HepG2 (cell line): ENCODE data around the gene ZNF513. TPM values are rescaled to one million over a fixed set of nuclear protein-coding genes. Genes with fewer than 3 reads are reported as not detected.

Experiments used
- ATAC-seq: fragments of 200-7000 bp; cut with Tn5 transposase; 3 replicates; pipeline ENCODE4 v1.9.1; 2020; ENCODE audit warnings: mild to moderate bottlenecking, moderate library complexity
- BruUV-seq: library from RNA; stranded (reverse); fragments of 400-500 nt; replicated peaks from 2 replicates; lab custom pipeline; 2021; lab: Mats Ljungman, UMichigan
- CTCF ChIA-PET: fragments of 300-600 bp; formaldehyde crosslinking; extraction: SDS; loops from one replicate; lab custom pipeline; 2021; ENCODE audit warnings: low total read pairs, inconsistent platforms, low intra/inter-chr PET ratio; lab: Yijun Ruan, JAX
- POLR2A ChIA-PET: fragments of 350-600 bp; sonication (Branson Sonifier 250); formaldehyde crosslinking; loops from one replicate; lab custom pipeline; 2020; ENCODE audit warnings: antibody characterized with exemption, inconsistent platforms; lab: Yijun Ruan, JAX
- DNase-seq: peaks from one replicate; pipeline ENCODE4 v3.0.0-alpha.2; 2015; ENCODE audit warnings: low spot score
- FAIRE-seq: peaks from 3 replicates; lab custom pipeline; 2011; peaks lifted over from hg19 to GRCh38; lab: Jason Lieb, UNC
- H2AFZ ChIP-seq: one replicate; pipeline ENCODE4 v1.6.1; 2011; ENCODE audit warnings: low read length, inconsistent platforms
- H3K27ac ChIP-seq: fragments of 300-600 bp; 3 replicates; pipeline ENCODE4 v1.8.0; 2011; ENCODE audit warnings: mixed run types, mild to moderate bottlenecking, mixed read lengths, low read length, inconsistent platforms; ENCODE audit not compliant: insufficient read depth; ENCODE audit errors: extremely low read length
- H3K27me3 ChIP-seq, 2 experiments: fragments of 200-600 bp in 1 of 2; 2 replicates in 1 of 2; 3 replicates in 1 of 2; pipeline versions ENCODE4 v1.6.0 to v1.8.0; 2011; ENCODE audit warnings: low read length in 2 of 2, mild to moderate bottlenecking in 2 of 2, moderate library complexity in 2 of 2, inconsistent platforms in 1 of 2; ENCODE audit not compliant: insufficient read depth in 2 of 2, control insufficient read depth in 1 of 2
- H3K36me3 ChIP-seq, 2 experiments: fragments of 200-600 bp in 1 of 2; replicated peaks in 1 of 2; 2 replicates in 1 of 2; 3 replicates in 1 of 2; pipeline versions ENCODE4 v1.5.1 to v1.8.0; 2011; ENCODE audit warnings: low read length in 2 of 2, inconsistent platforms in 1 of 2; ENCODE audit not compliant: insufficient read depth in 2 of 2, control insufficient read depth in 1 of 2
- H3K4me1 ChIP-seq: 2 replicates; pipeline ENCODE4 v1.5.1; 2012; ENCODE audit warnings: low read length, inconsistent platforms; ENCODE audit not compliant: insufficient read depth
- H3K4me2 ChIP-seq: 2 replicates; pipeline ENCODE4 v1.6.0; 2011; ENCODE audit warnings: low read depth, low read length, inconsistent platforms
- H3K4me3 ChIP-seq, 3 experiments: fragments of 200-600 bp in 1 of 3; sonication (generic), shearing (Covaris generic) in 1 of 3; replicated peaks in 1 of 3; 2 replicates each; pipeline ENCODE4 v1.5.1; 2011 to 2016; ENCODE audit warnings: low read length in 3 of 3, inconsistent platforms in 2 of 3, low read depth in 2 of 3, mild to moderate bottlenecking in 2 of 3, control low read depth in 1 of 3, mixed read lengths in 1 of 3; ENCODE audit not compliant: insufficient read depth in 1 of 3
- H3K79me2 ChIP-seq: one replicate; pipeline ENCODE4 v1.6.1; 2011; ENCODE audit warnings: low read length, inconsistent platforms; ENCODE audit not compliant: insufficient read depth
- H3K9ac ChIP-seq: 2 replicates; pipeline ENCODE4 v1.6.0; 2011; ENCODE audit warnings: mild to moderate bottlenecking, low read depth, low read length, inconsistent platforms; ENCODE audit not compliant: insufficient read depth
- H3K9me3 ChIP-seq: 2 replicates; pipeline ENCODE4 v1.5.1; 2012; ENCODE audit warnings: mild to moderate bottlenecking, low read length
- H4K20me1 ChIP-seq: 2 replicates; pipeline ENCODE4 v1.6.0; 2011; ENCODE audit warnings: inconsistent platforms, mild to moderate bottlenecking, low read length, moderate library complexity; ENCODE audit not compliant: insufficient read depth
- CBX2 ChIP-seq, 2 experiments: fragments of 200-600 bp in 1 of 2; sonication (generic); formaldehyde crosslinking in 1 of 2; IDR thresholded peaks; 2 replicates each; pipeline versions ENCODE4 v1.7.0 to v1.8.1; 2018 to 2022; ENCODE audit warnings: low read depth in 2 of 2, low read length in 1 of 2, mild to moderate bottlenecking in 1 of 2, missing genetic modification reagents in 1 of 2
- EZH2 ChIP-seq: conservative IDR thresholded peaks from 2 replicates; pipeline ENCODE4 v1.6.1; 2012; ENCODE audit warnings: mild to moderate bottlenecking, low read depth, low read length, moderate library complexity
- IRX3 ChIP-seq: sonication (generic); formaldehyde crosslinking; IDR thresholded peaks from 2 replicates; pipeline ENCODE4 v1.8.1; 2023; ENCODE audit warnings: mild to moderate bottlenecking, low read depth, missing genetic modification reagents, borderline replicate concordance
- ISL2 ChIP-seq: sonication (generic); formaldehyde crosslinking; IDR thresholded peaks from 2 replicates; pipeline ENCODE4 v1.5.0; 2020; ENCODE audit warnings: missing genetic modification reagents
- MIXL1 ChIP-seq: IDR thresholded peaks from 2 replicates; pipeline ENCODE4 v1.6.1; 2016
- NR2F1 ChIP-seq, 2 experiments: fragments of 450-650 bp in 1 of 2; formaldehyde crosslinking in 1 of 2; IDR thresholded peaks; 2 replicates each; pipeline versions ENCODE4 v1.5.0 to v1.6.1; 2016 to 2020; ENCODE audit warnings: mild to moderate bottlenecking in 1 of 2, missing compliant biosample characterization in 1 of 2, missing genetic modification reagents in 1 of 2, moderate library complexity in 1 of 2
- ONECUT2 ChIP-seq: sonication (generic); formaldehyde crosslinking; IDR thresholded peaks from 2 replicates; pipeline ENCODE4 v1.4.0; 2020; ENCODE audit warnings: missing genetic modification reagents
- POLR2A ChIP-seq, 2 experiments: IDR thresholded peaks; 2 replicates each; pipeline ENCODE4 v1.6.1; 2011; ENCODE audit warnings: low read depth in 2 of 2, low read length in 2 of 2, mild to moderate bottlenecking in 1 of 2, moderate library complexity in 1 of 2; ENCODE audit not compliant: insufficient read depth in 1 of 2
- RNF2 ChIP-seq: fragments of 450-650 bp; conservative IDR thresholded peaks from 2 replicates; pipeline ENCODE4 v1.6.1; 2016; ENCODE audit warnings: low read depth
- SAFB2 ChIP-seq: sonication (generic); formaldehyde crosslinking; IDR thresholded peaks from 2 replicates; pipeline ENCODE4 v1.5.1; 2020; ENCODE audit warnings: missing genetic modification reagents, low read depth, mild to moderate bottlenecking, borderline replicate concordance
- ZFP90 ChIP-seq: sonication (generic); formaldehyde crosslinking; IDR thresholded peaks from 2 replicates; pipeline ENCODE4 v1.8.0; 2022; ENCODE audit warnings: missing genetic modification reagents, mild to moderate bottlenecking, inconsistent platforms, borderline replicate concordance
- ZNF441 ChIP-seq: sonication (generic); formaldehyde crosslinking; IDR thresholded peaks from 2 replicates; pipeline ENCODE4 v1.7.0; 2021; ENCODE audit warnings: missing genetic modification reagents, borderline replicate concordance
- WGBS: methylation state at CpG from one replicate; pipeline ENCODE4 v1.1.6; 2017; ENCODE audit warnings: low lambda C conversion rate; 5-methylcytosine and 5-hydroxymethylcytosine counted together
- in situ Hi-C: cut with HindIII; loops from 2 replicates; pipeline ENCODE4 v1.10.0; 2017; ENCODE audit warnings: low pct_unique_long_range_greater_than_20kb; ENCODE audit not compliant: extremely low pct_ligation_motif_present
- intact Hi-C: fragments of 100-400 bp; cut with micrococcal nuclease; formaldehyde crosslinking; loops from one replicate; pipeline ENCODE4 v1.10.0; 2022; ENCODE audit not compliant: unreplicated experiment
- polyA plus RNA-seq, 8 experiments: library from polyadenylated mRNA; depleted of rRNA in 3 of 8; stranded (reverse) in 7 of 8; unstranded in 1 of 8; fragments of >200 nt; fragmentation: Illumina TruSeq in 4 of 8; extraction: Trizol in 4 of 8; gene quantifications; 2 replicates each; pipeline versions ENCODE4 v1.2.1 to v1.2.3, GENCODE V29; 2011 to 2016; ENCODE audit warnings: low read depth in 4 of 8, missing spikeins in 1 of 8, mixed read lengths in 1 of 8; ENCODE audit not compliant: insufficient read depth in 1 of 8
- total RNA-seq, 5 experiments: library from RNA; depleted of rRNA; stranded (reverse); fragments of >200 nt; fragmentation: Illumina TruSeq; extraction: Trizol; gene quantifications; 2 replicates each; pipeline ENCODE4 v1.2.3, GENCODE V29; 2016; ENCODE audit warnings: low read depth in 1 of 5
- TF ChIP-seq, protein P1 (sequence below): sonication (generic); formaldehyde crosslinking; IDR thresholded peaks from 2 replicates; pipeline ENCODE4 v1.4.0; 2020; ENCODE audit warnings: mild to moderate bottlenecking, missing genetic modification reagents
- TF ChIP-seq, protein P2 (sequence below): sonication (generic); formaldehyde crosslinking; IDR thresholded peaks from 2 replicates; pipeline ENCODE4 v1.8.0; 2022; ENCODE audit warnings: mild to moderate bottlenecking, missing genetic modification reagents, moderate library complexity
- TF ChIP-seq, protein P3 (sequence below): sonication (generic); formaldehyde crosslinking; IDR thresholded peaks from 2 replicates; pipeline ENCODE4 v1.4.0; 2020; ENCODE audit warnings: missing genetic modification reagents

The ZNF513 gene
- total and polyA plus RNA-seq, 2 of the 13 experiments (the other 11 are each of a cell fraction or from before 2014, with no cell fraction given), result 4.9 to 6.3 TPM

DNA sequence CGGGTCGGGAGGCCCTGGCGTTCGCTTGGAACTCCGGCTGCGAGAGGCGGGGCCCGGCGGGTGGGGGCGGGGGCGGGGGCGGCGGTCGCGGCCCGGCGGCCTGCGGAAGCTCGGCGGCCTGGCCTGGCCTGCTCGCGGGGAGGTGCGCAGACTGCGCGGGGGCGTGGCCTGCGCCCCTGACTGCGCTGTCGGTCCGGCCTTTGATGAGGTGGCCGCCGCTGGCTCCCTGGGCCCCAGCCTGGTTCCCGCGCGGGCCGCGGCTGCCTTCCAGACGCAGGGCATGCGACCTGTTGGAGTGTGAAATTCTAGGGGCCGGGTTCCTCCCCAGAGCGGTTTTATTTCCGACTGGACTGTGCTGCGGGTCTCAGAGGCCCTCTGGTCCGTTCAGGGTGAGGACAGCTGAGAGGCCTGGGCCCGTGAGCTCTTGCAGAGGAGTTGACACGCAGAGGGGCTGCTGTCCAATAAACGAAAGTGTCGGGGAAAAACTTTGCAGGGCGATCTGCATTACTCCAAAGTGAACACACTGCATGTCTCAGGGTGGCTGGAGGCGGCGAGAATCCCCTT is 48.5 kb upstream of the ZNF513 start (continued):
- TF ChIP-seq IRX3 (CRISPR knock-in tag) (no peak), MIXL1 (CRISPR knock-in tag) (no peak), NR2F1 (CRISPR knock-in tag; IDR thresholded peaks at IDR 0.05) (peak in 1 of 2 experiments; percentile 50; a peak in 2 of 4 replicates)
- TF ChIP-seq, all 625 proteins: peak for 209

DNA sequence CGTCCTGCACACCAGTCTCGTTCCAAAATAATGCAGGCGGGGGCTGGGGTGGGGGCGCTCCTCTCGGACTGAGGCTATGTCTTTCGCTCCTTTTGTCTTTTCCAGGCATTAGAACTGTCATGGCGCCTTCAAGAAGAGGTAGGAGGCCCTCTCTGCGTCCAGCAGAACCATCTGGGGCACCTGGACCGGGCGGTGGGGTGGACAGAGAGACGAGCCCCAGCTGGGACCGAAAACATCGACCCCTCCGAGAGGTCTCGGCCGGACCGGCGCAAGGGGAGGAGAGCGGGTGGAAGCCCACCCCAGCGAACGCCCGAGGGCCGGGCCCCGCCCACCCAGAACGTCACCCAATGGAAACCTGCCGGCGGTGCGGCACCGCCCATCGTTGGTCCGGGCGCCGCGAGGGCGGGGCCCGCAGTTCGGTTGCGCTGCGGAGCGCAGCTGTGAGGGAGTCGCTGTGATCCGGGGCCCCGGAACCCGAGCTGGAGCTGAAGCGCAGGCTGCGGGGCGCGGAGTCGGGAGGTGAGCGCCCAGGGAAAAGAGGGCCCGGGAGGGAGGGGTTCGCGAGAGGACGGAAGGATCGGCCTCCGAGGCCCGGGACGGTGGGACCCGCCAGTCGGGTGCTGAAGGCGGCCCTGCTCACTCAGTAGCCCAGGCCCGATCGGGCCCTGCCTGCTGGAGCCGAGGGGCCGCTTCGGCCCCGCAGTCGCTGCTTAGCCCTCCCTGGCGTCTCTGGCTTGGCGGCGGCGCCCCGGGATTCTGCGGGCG is 47.9 kb upstream of the ZNF513 start, which contains the start of gene NRBP1:
NRBP1 (plus strand) TSS at position 419 of the 765 bp plus-strand sequence. CDS start 4,643 bp downstream, outside the sequence.
- FAIRE-seq (peak; percentile 64), ATAC-seq (peak; percentile 90), DNase-seq (peak; percentile 91)
- H3K27ac ChIP-seq, result peak within 1 kb of the TSS; percentile 99
- CTCF ChIA-PET, result interaction anchor here (4.8 kb wide), 1 partner anchor 20 kb away, joined by 29 read pairs; the partner anchor contains the start of gene PPM1G
- peak within 1 kb of the TSS; percentile 4 for H2AFZ ChIP-seq
- peaks cover 3 to 8% of the 10 kb centered on the region in 2 experiments for H3K36me3 ChIP-seq
- H4K20me1 ChIP-seq, result peaks cover 29% of the 10 kb centered on the region
- peaks cover 39% of the 10 kb centered on the region for H3K79me2 ChIP-seq
- in situ Hi-C loops (no loop called here), intact Hi-C loops (loop anchor here (1.0 kb wide), 1 partner anchor 19 kb away; the partner anchor contains the start of gene PPM1G)
- peak within 1 kb of the TSS; percentile 86 to 100 (median 100) for H3K4me3 ChIP-seq
- H3K27me3 ChIP-seq, result no peaks in the 10 kb centered on the region; a peak in 1 of 5 replicates
- no TSS peak for BruUV-seq
- H3K9me3 ChIP-seq, result no peaks in the 10 kb centered on the region
- H3K4me1 ChIP-seq, result peaks cover 58% of the 10 kb centered on the region
- peak within 1 kb of the TSS; percentile 89 for H3K4me2 ChIP-seq
- POLR2A ChIA-PET, result interaction anchor here (0.8 to 5.3 kb wide), 30 partner anchors 11 to 378 kb away, joined by 3 to 133 read pairs (median 5); partner anchors contain the start of genes AGBL5, ATRAID, CCDC121 and EIF2B4
- peak within 1 kb of the TSS; percentile 100 for H3K9ac ChIP-seq
- 1% methylated on average over 50 of the region's 75 CpGs for WGBS
- TF ChIP-seq ZNF441 (CRISPR knock-in tag) (no peak; the same call in none of the 2 replicates), ZFP90 (CRISPR knock-in tag) (peak; percentile 22; the same call in 1 of the 2 replicates), SAFB2 (CRISPR knock-in tag) (peak; percentile 89), ONECUT2 (CRISPR knock-in tag) (no peak), RNF2 (peak; percentile 31; the same call in 1 of the 2 replicates), CBX2 (IDR thresholded peaks at IDR 0.05; ENCODE audit: low read depth, low read length) (no peak), CBX2 (CRISPR knock-in tag; IDR thresholded peaks at IDR 0.05; ENCODE audit: low read depth) (no peak), EZH2 (no peak), POLR2A (IDR thresholded peaks at IDR 0.05; ENCODE audit: insufficient read depth in 1 of 2, low read depth in 2 of 2, low read length in 2 of 2) (peak; percentile 93 to 94), ISL2 (CRISPR knock-in tag) (peak; percentile 81)
- TF ChIP-seq, protein P1, sequence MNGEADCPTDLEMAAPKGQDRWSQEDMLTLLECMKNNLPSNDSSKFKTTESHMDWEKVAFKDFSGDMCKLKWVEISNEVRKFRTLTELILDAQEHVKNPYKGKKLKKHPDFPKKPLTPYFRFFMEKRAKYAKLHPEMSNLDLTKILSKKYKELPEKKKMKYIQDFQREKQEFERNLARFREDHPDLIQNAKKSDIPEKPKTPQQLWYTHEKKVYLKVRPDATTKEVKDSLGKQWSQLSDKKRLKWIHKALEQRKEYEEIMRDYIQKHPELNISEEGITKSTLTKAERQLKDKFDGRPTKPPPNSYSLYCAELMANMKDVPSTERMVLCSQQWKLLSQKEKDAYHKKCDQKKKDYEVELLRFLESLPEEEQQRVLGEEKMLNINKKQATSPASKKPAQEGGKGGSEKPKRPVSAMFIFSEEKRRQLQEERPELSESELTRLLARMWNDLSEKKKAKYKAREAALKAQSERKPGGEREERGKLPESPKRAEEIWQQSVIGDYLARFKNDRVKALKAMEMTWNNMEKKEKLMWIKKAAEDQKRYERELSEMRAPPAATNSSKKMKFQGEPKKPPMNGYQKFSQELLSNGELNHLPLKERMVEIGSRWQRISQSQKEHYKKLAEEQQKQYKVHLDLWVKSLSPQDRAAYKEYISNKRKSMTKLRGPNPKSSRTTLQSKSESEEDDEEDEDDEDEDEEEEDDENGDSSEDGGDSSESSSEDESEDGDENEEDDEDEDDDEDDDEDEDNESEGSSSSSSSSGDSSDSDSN (CRISPR knock-in tag), result peak; percentile 94
- TF ChIP-seq, protein P2, sequence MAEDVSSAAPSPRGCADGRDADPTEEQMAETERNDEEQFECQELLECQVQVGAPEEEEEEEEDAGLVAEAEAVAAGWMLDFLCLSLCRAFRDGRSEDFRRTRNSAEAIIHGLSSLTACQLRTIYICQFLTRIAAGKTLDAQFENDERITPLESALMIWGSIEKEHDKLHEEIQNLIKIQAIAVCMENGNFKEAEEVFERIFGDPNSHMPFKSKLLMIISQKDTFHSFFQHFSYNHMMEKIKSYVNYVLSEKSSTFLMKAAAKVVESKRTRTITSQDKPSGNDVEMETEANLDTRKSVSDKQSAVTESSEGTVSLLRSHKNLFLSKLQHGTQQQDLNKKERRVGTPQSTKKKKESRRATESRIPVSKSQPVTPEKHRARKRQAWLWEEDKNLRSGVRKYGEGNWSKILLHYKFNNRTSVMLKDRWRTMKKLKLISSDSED (CRISPR knock-in tag), result 0 out of 2 replicates have a peak, but pooled peaks have one; percentile 68
- TF ChIP-seq, protein P3, sequence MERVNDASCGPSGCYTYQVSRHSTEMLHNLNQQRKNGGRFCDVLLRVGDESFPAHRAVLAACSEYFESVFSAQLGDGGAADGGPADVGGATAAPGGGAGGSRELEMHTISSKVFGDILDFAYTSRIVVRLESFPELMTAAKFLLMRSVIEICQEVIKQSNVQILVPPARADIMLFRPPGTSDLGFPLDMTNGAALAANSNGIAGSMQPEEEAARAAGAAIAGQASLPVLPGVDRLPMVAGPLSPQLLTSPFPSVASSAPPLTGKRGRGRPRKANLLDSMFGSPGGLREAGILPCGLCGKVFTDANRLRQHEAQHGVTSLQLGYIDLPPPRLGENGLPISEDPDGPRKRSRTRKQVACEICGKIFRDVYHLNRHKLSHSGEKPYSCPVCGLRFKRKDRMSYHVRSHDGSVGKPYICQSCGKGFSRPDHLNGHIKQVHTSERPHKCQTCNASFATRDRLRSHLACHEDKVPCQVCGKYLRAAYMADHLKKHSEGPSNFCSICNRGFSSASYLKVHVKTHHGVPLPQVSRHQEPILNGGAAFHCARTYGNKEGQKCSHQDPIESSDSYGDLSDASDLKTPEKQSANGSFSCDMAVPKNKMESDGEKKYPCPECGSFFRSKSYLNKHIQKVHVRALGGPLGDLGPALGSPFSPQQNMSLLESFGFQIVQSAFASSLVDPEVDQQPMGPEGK (CRISPR knock-in tag), result peak; percentile 98
